ENCODE results near the gene DPH3. TPM values are rescaled to one million over a fixed set of nuclear protein-coding genes. Genes with fewer than 3 reads are reported as not detected.

The DPH3 gene
- total RNA-seq, 1 donor from 2014 or later, result 30.5 TPM

- H3K4me3 ChIP-seq (ENCODE audit: low read depth, low read length), result no peak overlapping the region
- no peak for TF ChIP-seq CTCF (IDR thresholded peaks at IDR 0.05; ENCODE audit: insufficient read depth, low read length, poor library complexity, severe bottlenecking)
- H3K36me3 ChIP-seq (ENCODE audit: control insufficient read depth, insufficient read depth, low read length), result no peaks in the 10 kb centered on the region
- no peak for DNase-seq (ENCODE audit: low read depth)
- no peaks in the 10 kb centered on the region for H3K27me3 ChIP-seq (ENCODE audit: control insufficient read depth, insufficient read depth, low read length)
Observed at GRCh38 chr3:16241225-16241624, 23.5 kb downstream of the DPH3 start.

- TF ChIP-seq CTCF (IDR thresholded peaks at IDR 0.05; ENCODE audit: insufficient read depth, low read length, poor library complexity, severe bottlenecking), result no peak
- no peak for DNase-seq (ENCODE audit: low read depth)
- Histone ChIP-seq H3K27me3 (ENCODE audit: control insufficient read depth, insufficient read depth, low read length) (no peaks in the 10 kb centered on the region), H3K36me3 (ENCODE audit: control insufficient read depth, insufficient read depth, low read length) (no peaks in the 10 kb centered on the region), H3K4me3 (ENCODE audit: low read depth, low read length) (no peak overlapping the region)
Observed at GRCh38 chr3:16240229-16241023, 24.3 kb downstream of the DPH3 start.

GRCh38 chr3:16239780-16240179, 25.0 kb downstream of the DPH3 start:
- H3K27me3 ChIP-seq (ENCODE audit: control insufficient read depth, insufficient read depth, low read length), result no peaks in the 10 kb centered on the region
- no peak overlapping the region for H3K4me3 ChIP-seq (ENCODE audit: low read depth, low read length)
- no peaks in the 10 kb centered on the region for H3K36me3 ChIP-seq (ENCODE audit: control insufficient read depth, insufficient read depth, low read length)
- no peak for TF ChIP-seq CTCF (IDR thresholded peaks at IDR 0.05; ENCODE audit: insufficient read depth, low read length, poor library complexity, severe bottlenecking)
- no peak for DNase-seq (ENCODE audit: low read depth)

DNA sequence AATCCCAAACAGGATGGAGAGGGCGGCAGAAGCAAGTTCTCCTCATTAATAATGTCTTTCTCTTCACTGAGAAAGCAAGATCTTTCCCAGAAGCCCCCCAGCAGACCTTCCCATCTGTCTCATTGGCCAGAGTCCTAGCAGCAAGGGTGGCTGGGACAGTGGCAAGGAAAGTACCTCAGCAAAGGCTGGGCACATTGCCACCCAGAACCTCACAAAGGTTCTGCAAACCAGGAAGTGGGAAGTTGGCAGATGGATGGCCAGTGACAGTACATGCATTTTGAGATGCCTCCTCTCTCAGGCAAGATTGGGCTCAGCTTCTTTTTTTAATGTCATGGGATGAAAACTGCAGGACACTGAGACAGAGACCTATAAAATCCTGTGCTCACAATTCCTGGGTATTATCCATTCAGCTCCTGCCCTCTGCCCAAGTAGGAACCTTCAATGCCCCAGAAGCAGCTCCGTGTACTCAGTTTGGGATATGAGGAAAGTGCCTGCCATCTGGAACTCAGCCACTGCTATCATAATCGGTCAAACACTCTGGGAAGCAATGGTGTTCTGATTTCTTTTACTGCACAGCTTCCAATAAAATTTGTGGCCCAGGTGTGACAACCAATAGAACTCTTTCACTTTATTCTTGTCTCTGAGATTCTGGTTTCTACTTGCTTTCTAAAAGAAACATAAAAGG, 25.5 kb downstream of the DPH3 start:
- Histone ChIP-seq H3K27me3 (ENCODE audit: control insufficient read depth, insufficient read depth, low read length) (no peaks in the 10 kb centered on the region), H3K36me3 (ENCODE audit: control insufficient read depth, insufficient read depth, low read length) (no peaks in the 10 kb centered on the region), H3K4me3 (ENCODE audit: low read depth, low read length) (no peak overlapping the region)
- DNase-seq (ENCODE audit: low read depth), result no peak
- TF ChIP-seq CTCF (IDR thresholded peaks at IDR 0.05; ENCODE audit: insufficient read depth, low read length, poor library complexity, severe bottlenecking), result no peak

GRCh38 chr3:16236856-16237393, 27.8 kb downstream of the DPH3 start:
- no peaks in the 10 kb centered on the region for H3K27me3 ChIP-seq (ENCODE audit: control insufficient read depth, insufficient read depth, low read length)
- no peak for TF ChIP-seq CTCF (IDR thresholded peaks at IDR 0.05; ENCODE audit: insufficient read depth, low read length, poor library complexity, severe bottlenecking)
- no peak for DNase-seq (ENCODE audit: low read depth)
- H3K36me3 ChIP-seq (ENCODE audit: control insufficient read depth, insufficient read depth, low read length), result no peaks in the 10 kb centered on the region
- H3K4me3 ChIP-seq (ENCODE audit: low read depth, low read length), result no peak overlapping the region

Data from kidney epithelial cell (primary cell).